Tibial nerve (tissue), 4 donors: ENCODE measurements around the gene CCNE1. TPM values are rescaled to one million over a fixed set of nuclear protein-coding genes. Genes with fewer than 3 reads are reported as not detected.

Source experiments
- DNase-seq, 2 donors: peaks; one replicate each; pipeline ENCODE4 v3.0.0-alpha.2; 2019; ENCODE audit warnings: low spot score in 2 of 2
- H3K27ac ChIP-seq, 4 donors: fragments of 200-600 bp; sonication (generic) in 3 of 4; one replicate each; pipeline ENCODE4 v1.5.1; 2017 to 2019; ENCODE audit warnings: mild to moderate bottlenecking in 1 of 4
- H3K27me3 ChIP-seq, 2 donors: fragments of 200-600 bp; sonication (generic) in 1 of 2; one replicate each; pipeline versions ENCODE4 v1.5.1 to v1.6.0; 2017 to 2019
- H3K36me3 ChIP-seq, 3 donors: fragments of 200-600 bp; sonication (generic); one replicate each; pipeline ENCODE4 v1.5.1; 2018 to 2019
- H3K4me1 ChIP-seq, 4 donors: fragments of 200-600 bp; sonication (generic) in 3 of 4; one replicate each; pipeline ENCODE4 v1.5.1; 2017 to 2019
- H3K4me3 ChIP-seq, 4 donors: fragments of 200-600 bp; sonication (generic) in 3 of 4; one replicate each; pipeline ENCODE4 v1.5.1; 2017 to 2019; ENCODE audit warnings: mild to moderate bottlenecking in 1 of 4, moderate library complexity in 1 of 4
- H3K9me3 ChIP-seq, 4 donors: fragments of 200-600 bp; sonication (generic) in 3 of 4; one replicate each; pipeline ENCODE4 v1.5.1; 2017 to 2019
- CTCF ChIP-seq, 5 experiments: fragments of 200-600 bp in 3 of 5; fragments of 450-650 bp in 2 of 5; sonication (generic) in 3 of 5; IDR thresholded peaks; one replicate each; pipeline ENCODE4 v1.5.1; 2016 to 2019; ENCODE audit warnings: antibody characterized with exemption in 5 of 5, mild to moderate bottlenecking in 3 of 5, moderate library complexity in 2 of 5
- EP300 ChIP-seq, 2 donors: sonication (generic); formaldehyde crosslinking; IDR thresholded peaks; one replicate each; pipeline ENCODE4 v1.6.1; 2017; ENCODE audit warnings: antibody characterized with exemption in 2 of 2, mild to moderate bottlenecking in 1 of 2
- POLR2A ChIP-seq, 2 donors: fragments of 450-650 bp; IDR thresholded peaks; one replicate each; pipeline ENCODE4 v1.6.1; 2017; ENCODE audit warnings: antibody characterized with exemption in 2 of 2, mild to moderate bottlenecking in 2 of 2, moderate library complexity in 2 of 2
- WGBS, 2 donors: methylation state at CpG; one replicate each; pipeline ENCODE4 v1.1.5; 2018; 5-methylcytosine and 5-hydroxymethylcytosine counted together
- total RNA-seq, 4 donors: library from RNA; depleted of rRNA; stranded (reverse); fragments of >200 nt; gene quantifications; one replicate each; pipeline ENCODE4 v1.1.0, GENCODE V29; 2016

The CCNE1 gene
- total RNA-seq, 4 donors from 2014 or later = 0.60 to 4.9 (median 3.8) TPM

- TF ChIP-seq EP300 (IDR thresholded peaks at IDR 0.05) (no peak), POLR2A (IDR thresholded peaks at IDR 0.05) (no peak), CTCF (IDR thresholded peaks at IDR 0.05) (no peak)
- no peak for DNase-seq
- Histone ChIP-seq H3K27ac (no peak overlapping the region), H3K36me3 (no peaks in the 10 kb centered on the region), H3K27me3 (peaks cover 0 to 22% of the 10 kb centered on the region in 2 donors), H3K4me1 (no peaks in the 10 kb centered on the region), H3K9me3 (no peaks in the 10 kb centered on the region), H3K4me3 (no peak overlapping the region)
- 77 to 81% methylated on average over 5 of the region's 5 CpGs for WGBS, 2 donors
These were observed 24.6 kb downstream of the CCNE1 start for GRCh38 chr19:29836409-29836825.

GRCh38 chr19:29837448-29837981, 25.7 kb downstream of the CCNE1 start:
- Histone ChIP-seq H3K9me3 (no peaks in the 10 kb centered on the region), H3K36me3 (no peaks in the 10 kb centered on the region), H3K27me3 (peaks cover 0 to 22% of the 10 kb centered on the region in 2 donors), H3K4me3 (no peak overlapping the region), H3K27ac (no peak overlapping the region), H3K4me1 (no peaks in the 10 kb centered on the region)
- 71 to 77% methylated on average over 6 of the region's 6 CpGs for WGBS, 2 donors
- TF ChIP-seq POLR2A (IDR thresholded peaks at IDR 0.05) (no peak), CTCF (IDR thresholded peaks at IDR 0.05) (no peak), EP300 (IDR thresholded peaks at IDR 0.05) (no peak)
- no peak for DNase-seq

GRCh38 chr19:29837996-29838395, 26.2 kb downstream of the CCNE1 start:
- H3K27ac ChIP-seq = no peak overlapping the region

GRCh38 chr19:29840066-29840950, 28.5 kb downstream of the CCNE1 start:
- no peaks in the 10 kb centered on the region for H3K36me3 ChIP-seq
- H3K27ac ChIP-seq = no peak overlapping the region
- H3K4me1 ChIP-seq = peaks cover 0 to 18% (median 10%) of the 10 kb centered on the region in 4 donors
- H3K4me3 ChIP-seq = no peak overlapping the region
- 76 to 77% methylated on average over 22 of the region's 22 CpGs for WGBS, 2 donors
- H3K27me3 ChIP-seq = peaks cover 0 to 9% of the 10 kb centered on the region in 2 donors
- no peaks in the 10 kb centered on the region for H3K9me3 ChIP-seq
- no peak for DNase-seq
- TF ChIP-seq EP300 (IDR thresholded peaks at IDR 0.05) (no peak), CTCF (IDR thresholded peaks at IDR 0.05) (no peak), POLR2A (IDR thresholded peaks at IDR 0.05) (no peak)

More at GRCh38 chr19:29837996-29838395, 26.2 kb downstream of the CCNE1 start:
- H3K36me3 ChIP-seq = no peaks in the 10 kb centered on the region
- no peak overlapping the region for H3K4me3 ChIP-seq
- no peak for DNase-seq
- H3K9me3 ChIP-seq = no peaks in the 10 kb centered on the region
- peaks cover 0 to 4% (median under 1%) of the 10 kb centered on the region in 4 donors for H3K4me1 ChIP-seq
- TF ChIP-seq EP300 (IDR thresholded peaks at IDR 0.05) (no peak), POLR2A (IDR thresholded peaks at IDR 0.05) (no peak), CTCF (IDR thresholded peaks at IDR 0.05) (no peak)
- 78 to 81% methylated on average over 9 of the region's 9 CpGs for WGBS, 2 donors
- peaks cover 0 to 18% of the 10 kb centered on the region in 2 donors for H3K27me3 ChIP-seq

- 97 to 100% methylated on average over 3 of the region's 3 CpGs for WGBS, 2 donors
- H3K4me1 ChIP-seq = peaks cover 0 to 23% (median 10%) of the 10 kb centered on the region in 4 donors
- H3K36me3 ChIP-seq = no peaks in the 10 kb centered on the region
- no peak for TF ChIP-seq POLR2A (IDR thresholded peaks at IDR 0.05)
- no peak for TF ChIP-seq EP300 (IDR thresholded peaks at IDR 0.05)
- no peak for TF ChIP-seq CTCF (IDR thresholded peaks at IDR 0.05)
- no peak overlapping the region for H3K4me3 ChIP-seq
- H3K27me3 ChIP-seq = peaks cover 0 to 3% of the 10 kb centered on the region in 2 donors
- DNase-seq = no peak
- no peak overlapping the region for H3K27ac ChIP-seq
- H3K9me3 ChIP-seq = no peaks in the 10 kb centered on the region
These were observed 29.4 kb downstream of the CCNE1 start for GRCh38 chr19:29841209-29841558.
